GM18519 (cell line): ENCODE data around the gene VPS26A.
"Not testable (repeated sequence)": the region's sequence is repeated elsewhere in the genome, so short reads cannot be mapped to it uniquely, and the experiment has no call there.

ENCODE experiments used
- ATAC-seq: cut with Tn5 transposase; IDR thresholded peaks from one replicate; pipeline ENCODE4 v1.9.1; 2021; ENCODE audit warnings: mild to moderate bottlenecking, moderate library complexity; ENCODE audit not compliant: unreplicated experiment, low FRiP score

The VPS26A gene

GRCh38 chr10:69172241-69172982 is 48.4 kb downstream of the VPS26A start:
- ATAC-seq, result no peak

GRCh38 chr10:69175326-69175725 is 51.3 kb downstream of the VPS26A start:
- not testable (repeated sequence) for ATAC-seq

- no peak for ATAC-seq
These were observed 52.8 kb downstream of the VPS26A start for GRCh38 chr10:69176823-69177222.

- peak; percentile 33 for ATAC-seq
These were observed 55.2 kb downstream of the VPS26A start for GRCh38 chr10:69179089-69179742.

- ATAC-seq, result peak; percentile 56
These were observed 56.0 kb downstream of the VPS26A start, which contains the start of gene SUPV3L1 for GRCh38 chr10:69179743-69180524. SUPV3L1 (plus strand) TSS chr10:69180234; CDS start chr10:69180292, 58 bp downstream.

- no peak for ATAC-seq
These were observed 56.7 kb downstream of the VPS26A start for GRCh38 chr10:69180525-69181204.

- ATAC-seq, result no peak
These were observed 57.5 kb downstream of the VPS26A start for GRCh38 chr10:69181433-69181832.

GRCh38 chr10:69182005-69182404 is 58.0 kb downstream of the VPS26A start:
- ATAC-seq, result no peak

GRCh38 chr10:69186524-69186923 is 62.5 kb downstream of the VPS26A start:
- ATAC-seq, result no peak

- no peak for ATAC-seq
These were observed 77.1 kb downstream of the VPS26A start for GRCh38 chr10:69201045-69201444.

- no peak for ATAC-seq
These were observed 78.4 kb downstream of the VPS26A start for GRCh38 chr10:69202332-69202731.

GRCh38 chr10:69208761-69209160 is 84.8 kb downstream of the VPS26A start:
- ATAC-seq, result no peak

- ATAC-seq, result no peak
These were observed 86.0 kb downstream of the VPS26A start for GRCh38 chr10:69209787-69210484.

- no peak for ATAC-seq
These were observed 87.1 kb downstream of the VPS26A start for GRCh38 chr10:69211104-69211503.

- ATAC-seq, result no peak
These were observed 87.5 kb downstream of the VPS26A start for GRCh38 chr10:69211524-69211923.

- no peak for ATAC-seq
These were observed 89.8 kb downstream of the VPS26A start for GRCh38 chr10:69213591-69214311.

GRCh38 chr10:69214666-69215131 is 90.7 kb downstream of the VPS26A start:
- ATAC-seq, result no peak

- no peak for ATAC-seq
These were observed 91.6 kb downstream of the VPS26A start for GRCh38 chr10:69215405-69216171.
